Measurements from ENCODE around the gene HAAO.
"Not testable (repeated sequence)": the region's sequence is repeated elsewhere in the genome, so short reads cannot be mapped to it uniquely, and the experiment has no call there.

Gene HAAO

GRCh38 chr2:42752816-42753813 is 39.3 kb downstream of the HAAO start:
- DNase-seq (ENCODE audit: low read depth in 1 of 2, low spot score in 1 of 2) = no peak

- no peak for DNase-seq (ENCODE audit: low read depth in 1 of 2, low spot score in 1 of 2)
These were observed 40.1 kb downstream of the HAAO start for GRCh38 chr2:42752314-42752713.

GRCh38 chr2:42748840-42749239 is 43.5 kb downstream of the HAAO start:
- no peak for DNase-seq (ENCODE audit: low read depth in 1 of 2, low spot score in 1 of 2)

GRCh38 chr2:42747422-42747821 is 45.0 kb downstream of the HAAO start:
- no peak for DNase-seq (ENCODE audit: low read depth in 1 of 2, low spot score in 1 of 2)

GRCh38 chr2:42744545-42745082 is 47.8 kb downstream of the HAAO start:
- no peak for DNase-seq (ENCODE audit: low read depth in 1 of 2, low spot score in 1 of 2)

- DNase-seq (ENCODE audit: low read depth in 1 of 2, low spot score in 1 of 2) = no peak
These were observed 48.8 kb downstream of the HAAO start for GRCh38 chr2:42743659-42743990.

GRCh38 chr2:42742740-42743658 is 49.4 kb downstream of the HAAO start:
- DNase-seq (ENCODE audit: low read depth in 1 of 2, low spot score in 1 of 2) = no peak

- no peak for DNase-seq (ENCODE audit: low read depth in 1 of 2, low spot score in 1 of 2)
These were observed 51.2 kb downstream of the HAAO start for GRCh38 chr2:42741140-42741539.

- DNase-seq (ENCODE audit: low read depth in 1 of 2, low spot score in 1 of 2) = no peak
These were observed 55.6 kb downstream of the HAAO start for GRCh38 chr2:42736598-42737322.

- DNase-seq (ENCODE audit: low read depth in 1 of 2, low spot score in 1 of 2) = no peak
These were observed 58.5 kb downstream of the HAAO start for GRCh38 chr2:42733852-42734251.

- not testable (repeated sequence) for DNase-seq (ENCODE audit: low read depth in 1 of 2, low spot score in 1 of 2)
These were observed 61.1 kb downstream of the HAAO start for GRCh38 chr2:42731316-42731715.

GRCh38 chr2:42726680-42727079 is 65.7 kb downstream of the HAAO start:
- no peak for DNase-seq (ENCODE audit: low read depth in 1 of 2, low spot score in 1 of 2)

GRCh38 chr2:42725657-42726056 is 66.7 kb downstream of the HAAO start:
- no peak for DNase-seq (ENCODE audit: low read depth in 1 of 2, low spot score in 1 of 2)

- no peak for DNase-seq (ENCODE audit: low read depth in 1 of 2, low spot score in 1 of 2)
These were observed 67.5 kb downstream of the HAAO start for GRCh38 chr2:42724886-42725285.

GRCh38 chr2:42723465-42723864 is 68.9 kb downstream of the HAAO start:
- no peak for DNase-seq (ENCODE audit: low read depth in 1 of 2, low spot score in 1 of 2)

- DNase-seq (ENCODE audit: low read depth in 1 of 2, low spot score in 1 of 2) = no peak
These were observed 69.8 kb downstream of the HAAO start for GRCh38 chr2:42722320-42723190.

GRCh38 chr2:42721898-42722297 is 70.5 kb downstream of the HAAO start:
- no peak for DNase-seq (ENCODE audit: low read depth in 1 of 2, low spot score in 1 of 2)
